Left renal cortex interstitium (tissue), 4 donors: Measurements from ENCODE around the gene GGA1. TPM values are rescaled to one million over a fixed set of nuclear protein-coding genes. Genes with fewer than 3 reads are reported as not detected.
"Not testable (repeated sequence)": the region's sequence is repeated elsewhere in the genome, so short reads cannot be mapped to it uniquely, and the experiment has no call there.

Experiments
- DNase-seq, 4 donors: peaks; one replicate each; pipeline ENCODE4 v3.0.0-alpha.2; 2013; ENCODE audit warnings: low read depth in 4 of 4, low spot score in 2 of 4, missing footprints in 1 of 4
- polyA plus RNA-seq, 4 donors: library from polyadenylated mRNA; unstranded; fragments of 120-200 nt; gene quantifications; one replicate each; pipeline ENCODE4 v1.2.1, GENCODE V29; 2013; ENCODE audit not compliant: insufficient read length in 4 of 4

Gene GGA1
- polyA plus RNA-seq, 4 donors = 38.4 to 79.0 (median 61.9) TPM

DNA sequence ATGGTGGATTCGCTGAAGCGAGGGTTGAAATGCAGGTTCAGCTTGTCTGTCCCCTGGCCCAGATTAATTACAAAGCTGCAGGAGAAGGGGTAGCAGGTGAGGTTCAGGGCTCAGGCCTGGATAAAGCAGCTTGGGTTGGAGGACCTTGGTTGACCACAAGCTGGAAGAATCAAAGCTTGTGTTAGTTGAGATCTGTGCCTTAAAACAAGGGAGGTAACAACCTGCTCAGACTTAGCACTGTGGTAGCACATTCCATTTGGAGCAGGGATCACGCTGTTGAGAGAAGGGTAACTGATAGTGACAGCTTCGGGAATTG, 38.0 kb upstream of the GGA1 start:
- DNase-seq = no peak

DNA sequence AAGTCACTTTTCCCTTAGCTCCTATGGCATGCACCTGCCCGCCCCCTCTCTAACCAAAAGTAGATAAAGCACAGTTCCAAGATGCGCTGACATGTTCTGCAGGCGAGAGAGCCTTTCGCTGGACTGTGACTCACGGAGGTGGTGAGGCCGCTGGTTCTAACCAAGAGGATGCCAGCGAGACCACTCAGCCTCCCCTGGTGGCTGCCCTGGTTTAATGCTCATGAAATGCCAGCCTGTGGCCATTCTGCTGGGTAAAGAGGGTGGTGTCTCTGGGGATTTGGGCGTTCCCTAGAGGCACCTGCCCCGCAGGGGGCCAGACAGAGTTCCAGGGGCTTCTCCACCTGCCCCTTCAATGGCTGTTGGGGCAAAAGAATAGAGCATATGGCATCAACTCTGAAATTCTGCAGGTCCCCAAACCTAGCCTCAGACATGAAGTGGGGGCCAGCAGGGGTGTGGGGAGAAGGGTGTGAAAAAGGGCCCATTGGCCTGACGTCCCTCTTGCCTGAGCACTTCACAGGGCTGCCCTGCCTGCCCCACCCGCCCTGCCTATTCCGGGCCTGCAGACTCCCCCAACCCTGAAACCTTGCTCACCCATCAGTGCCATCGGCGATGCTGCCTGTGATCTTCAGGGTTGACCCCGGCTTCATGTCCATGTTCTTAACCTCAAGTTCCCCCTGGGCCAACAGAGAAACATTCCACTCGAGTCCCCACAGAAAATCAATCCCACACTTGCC, 37.2 kb upstream of the GGA1 start:
- no peak for DNase-seq

DNA sequence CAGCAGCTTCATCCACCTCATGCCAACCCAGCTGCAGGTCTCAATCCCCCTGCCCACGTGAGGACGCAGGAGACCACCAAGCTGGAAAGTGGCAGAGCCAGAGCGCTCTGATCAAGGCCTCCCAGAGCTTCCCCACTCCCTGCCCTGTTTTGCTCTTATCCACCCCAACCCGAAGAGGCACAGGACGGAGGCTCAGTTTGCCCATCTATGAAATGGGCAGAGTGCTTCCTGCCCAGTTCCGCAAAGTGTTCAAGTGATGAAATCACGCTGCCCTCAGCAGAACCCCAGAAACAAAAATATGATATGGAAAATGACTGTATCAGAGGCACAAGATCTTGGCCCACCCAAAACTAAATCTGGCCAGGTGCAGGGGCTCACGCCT, 36.7 kb upstream of the GGA1 start:
- DNase-seq = no peak

GRCh38 chr22:37575490-37576003, 33.1 kb upstream of the GGA1 start:
- DNase-seq = no peak

DNA sequence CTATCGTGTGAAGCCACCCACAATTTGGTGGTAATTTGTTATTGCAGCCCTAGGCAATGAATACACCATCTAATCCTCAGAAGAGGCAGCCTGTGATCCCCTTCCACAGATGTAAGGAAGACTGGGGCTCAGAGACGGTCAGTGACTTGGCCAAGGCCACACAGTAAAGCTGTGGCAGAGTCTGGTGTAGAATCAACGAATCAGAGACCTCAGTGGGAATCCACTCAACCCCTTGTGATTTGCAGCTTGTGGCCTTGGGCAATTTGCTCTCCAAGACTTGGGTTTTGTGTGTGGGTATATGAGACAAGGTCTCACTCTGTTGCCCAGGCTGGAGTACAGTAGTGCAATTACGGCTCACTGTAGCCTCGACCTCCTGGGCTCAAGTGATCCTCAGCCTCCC, 30.6 kb upstream of the GGA1 start:
- DNase-seq = no peak

- DNase-seq = no peak
Measured at GRCh38 chr22:37581504-37581903, 27.1 kb upstream of the GGA1 start.

DNA sequence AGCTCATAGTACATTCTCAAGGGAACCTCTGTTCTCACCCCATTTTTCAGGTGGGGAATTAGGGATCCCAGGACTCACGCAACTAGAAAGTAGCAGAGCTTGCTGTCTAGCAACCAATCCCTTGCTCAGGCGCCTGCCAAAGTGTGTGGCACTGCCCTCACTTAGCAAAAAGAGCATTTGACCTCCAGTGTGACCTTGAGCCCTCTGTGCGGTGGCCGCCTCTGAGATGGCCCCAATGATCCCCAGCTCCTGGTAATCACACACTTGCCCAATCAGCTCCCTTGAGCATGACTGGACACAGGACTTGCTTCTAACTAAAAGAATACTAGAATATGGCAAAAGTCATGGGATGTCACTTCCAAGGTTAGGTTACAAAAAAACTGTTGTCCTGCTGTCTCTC, 26.1 kb upstream of the GGA1 start:
- DNase-seq = no peak

DNA sequence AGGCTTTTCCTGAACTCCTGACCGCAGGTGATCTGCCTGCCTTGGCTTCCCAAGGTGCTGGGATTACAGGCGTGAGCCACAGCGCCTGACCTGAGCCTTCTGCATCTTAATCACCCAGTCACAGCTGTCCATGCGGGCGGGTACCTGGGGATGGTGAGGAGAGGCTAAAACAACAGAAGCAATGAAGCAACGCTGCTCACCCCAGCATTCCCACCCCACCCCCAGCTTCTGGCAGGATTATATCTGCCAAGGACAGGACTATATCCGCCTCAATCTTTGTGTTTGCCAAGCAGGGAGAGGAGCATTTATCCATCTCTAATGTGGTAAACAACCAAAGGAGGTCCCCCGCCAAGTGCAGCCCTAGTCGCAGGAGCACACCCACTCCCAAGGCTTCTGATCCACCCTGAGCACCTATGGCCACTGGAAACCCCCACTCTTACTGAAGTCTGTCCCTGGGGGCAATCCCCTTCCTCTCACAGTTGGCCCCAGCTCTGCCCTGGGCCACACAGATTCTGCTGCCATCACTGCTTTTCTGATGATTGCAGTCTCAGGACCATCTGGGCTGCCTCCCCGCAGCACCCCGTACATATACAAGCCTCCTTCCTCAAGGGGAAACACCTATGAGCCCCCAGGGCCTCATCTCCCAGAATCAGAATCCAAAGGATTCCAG, 20.0 kb upstream of the GGA1 start:
- DNase-seq = no peak

DNA sequence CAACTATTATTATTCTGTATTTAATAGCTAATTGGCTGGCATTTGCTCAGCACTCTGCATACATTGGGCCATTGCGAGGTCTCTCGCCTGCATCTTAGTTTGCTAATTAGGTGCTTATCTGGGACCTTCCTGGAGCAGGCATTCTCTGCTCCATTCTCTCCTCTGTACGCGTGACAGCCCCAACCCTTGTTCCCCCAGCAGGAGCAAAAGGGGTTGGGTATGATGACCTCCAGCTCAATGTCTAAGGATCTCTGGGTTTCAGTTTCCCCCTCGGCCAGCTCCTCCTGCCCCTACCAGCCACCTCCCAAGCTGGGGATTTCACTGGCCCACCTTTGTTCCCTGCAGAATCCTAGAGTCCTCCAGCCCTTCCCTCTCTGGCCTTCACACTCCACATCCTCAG, 19.0 kb upstream of the GGA1 start:
- no peak for DNase-seq

DNA sequence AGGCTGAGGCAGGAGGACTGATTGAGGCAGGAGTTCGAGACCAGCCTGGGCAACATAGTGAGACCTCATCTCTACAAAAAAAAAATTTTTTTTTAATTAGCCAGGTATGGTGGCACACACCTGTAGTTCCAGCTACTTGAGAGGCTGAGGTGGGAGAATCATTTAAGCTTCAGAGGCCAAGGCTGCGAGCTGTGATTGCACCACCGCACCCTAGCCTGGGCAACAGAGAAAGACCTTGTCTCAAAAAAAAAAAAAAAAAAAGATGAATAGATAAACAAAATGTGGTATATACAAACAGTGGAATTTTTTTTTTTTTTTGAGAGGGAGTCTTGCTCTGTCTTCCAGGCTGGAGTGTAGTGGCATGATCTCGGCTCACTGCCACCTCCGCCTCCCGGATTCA, 17.6 kb upstream of the GGA1 start:
- not testable (repeated sequence) for DNase-seq

DNA sequence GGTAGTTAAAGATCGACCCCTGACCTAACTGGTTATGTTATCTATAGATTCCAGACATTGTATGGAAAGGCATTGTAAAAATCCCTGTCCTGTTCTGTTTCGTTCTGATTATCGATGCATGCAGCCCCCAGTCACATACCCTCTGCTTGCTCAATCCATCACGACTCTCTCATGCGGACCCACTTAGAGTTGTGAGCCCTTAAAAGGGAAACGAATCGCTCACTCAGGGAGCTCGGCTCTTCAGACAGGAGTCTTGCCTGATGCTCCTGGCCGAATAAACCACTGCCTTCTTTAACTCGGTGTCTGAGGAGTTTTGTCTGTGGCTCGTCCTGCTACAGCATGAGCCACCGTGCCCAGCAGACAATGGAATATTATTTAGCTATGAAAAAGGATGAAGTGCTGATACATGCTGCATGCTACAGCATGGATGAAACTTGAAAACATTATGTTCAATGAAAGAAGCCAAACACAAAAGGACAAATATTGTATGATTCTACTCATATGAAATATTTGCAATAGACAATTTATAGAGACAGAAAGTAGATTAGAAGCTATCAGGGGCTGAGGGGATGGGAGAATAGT, 16.7 kb upstream of the GGA1 start:
- no peak for DNase-seq

DNA sequence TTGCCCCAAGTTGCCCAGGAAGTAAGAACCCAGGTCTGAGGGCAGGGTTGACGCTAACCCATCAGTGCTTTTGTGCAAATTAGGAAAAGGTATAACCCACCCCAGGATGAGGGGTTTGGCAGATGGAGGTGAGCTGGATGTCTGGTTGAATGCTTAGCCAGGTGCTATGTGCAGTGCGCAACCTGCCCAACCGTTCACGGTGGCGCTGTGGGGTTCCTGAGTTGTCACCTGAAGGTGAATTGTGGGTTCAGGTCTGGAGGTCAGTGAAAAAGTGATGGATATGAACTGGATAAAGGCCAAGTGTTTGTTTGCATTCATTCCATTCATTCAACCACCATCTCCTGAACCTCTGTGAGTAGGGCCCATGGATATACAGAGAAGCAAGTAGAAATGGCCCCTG, 14.4 kb upstream of the GGA1 start:
- no peak for DNase-seq

DNA sequence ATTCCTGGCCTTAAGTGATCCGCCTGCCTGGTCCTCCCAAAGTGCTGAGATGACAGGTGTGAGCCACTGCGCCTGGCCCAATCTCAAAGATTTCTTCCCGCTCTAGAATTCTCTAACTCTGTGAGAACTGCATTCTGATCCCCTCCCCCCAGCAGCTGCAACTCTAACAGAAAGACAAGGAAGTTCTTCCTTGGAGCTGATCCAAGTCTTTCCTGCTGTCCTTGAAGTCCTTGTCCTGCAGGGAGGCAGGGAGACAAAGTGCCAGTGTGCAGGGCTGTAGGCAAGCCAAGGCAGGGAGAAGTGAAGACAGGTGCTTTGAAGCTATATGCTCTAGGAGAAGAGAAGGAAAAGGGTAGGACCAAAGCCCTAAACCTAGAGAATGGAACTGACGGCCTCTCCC, 9.5 kb upstream of the GGA1 start:
- no peak for DNase-seq

GRCh38 chr22:37601203-37601539, 7.5 kb upstream of the GGA1 start:
- DNase-seq = no peak

DNA sequence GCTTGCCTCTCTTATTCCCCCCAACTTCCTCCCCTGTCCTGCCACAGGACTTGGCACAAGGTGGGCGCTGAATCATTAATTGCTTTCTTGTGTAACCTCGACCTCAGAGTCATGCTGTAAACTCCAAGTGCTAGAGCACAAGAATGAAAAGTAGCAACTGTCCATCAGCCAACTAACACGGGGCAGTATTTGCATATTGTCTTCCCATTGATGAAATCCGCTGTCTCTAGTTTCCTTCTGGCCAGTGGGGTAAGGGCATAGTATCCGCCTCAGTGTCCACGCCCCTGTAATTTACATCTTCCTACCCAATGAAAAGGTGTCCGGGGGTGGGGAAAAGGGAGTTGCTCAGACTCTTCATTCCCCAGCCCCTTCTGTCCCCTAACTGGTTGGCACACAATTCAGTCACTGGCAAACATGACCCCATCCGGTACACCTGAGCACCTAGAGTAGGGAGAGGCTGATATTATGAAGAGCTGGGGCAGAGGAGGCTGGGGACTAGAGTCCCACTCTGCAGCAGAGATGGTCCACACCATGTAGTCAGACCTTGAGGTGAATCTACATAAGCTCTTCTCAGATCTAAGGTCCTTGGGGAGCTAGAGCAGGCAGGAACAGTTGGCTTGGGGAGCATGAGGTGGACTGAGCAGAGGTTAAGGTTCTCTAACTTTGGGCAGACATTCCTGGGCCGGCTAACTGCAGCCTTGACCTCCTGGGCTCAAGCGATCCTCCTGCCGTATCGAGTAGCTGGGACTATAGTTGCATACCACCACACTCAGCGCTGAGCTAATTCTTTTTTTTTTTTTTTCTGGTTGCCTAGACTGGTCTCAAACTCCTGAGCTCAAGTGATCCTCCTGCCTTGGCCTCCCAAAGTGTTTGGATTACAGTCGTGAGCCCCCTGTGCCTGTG, 6.8 kb upstream of the GGA1 start:
- DNase-seq = peak in 1 of 4 donors; percentile 66

DNA sequence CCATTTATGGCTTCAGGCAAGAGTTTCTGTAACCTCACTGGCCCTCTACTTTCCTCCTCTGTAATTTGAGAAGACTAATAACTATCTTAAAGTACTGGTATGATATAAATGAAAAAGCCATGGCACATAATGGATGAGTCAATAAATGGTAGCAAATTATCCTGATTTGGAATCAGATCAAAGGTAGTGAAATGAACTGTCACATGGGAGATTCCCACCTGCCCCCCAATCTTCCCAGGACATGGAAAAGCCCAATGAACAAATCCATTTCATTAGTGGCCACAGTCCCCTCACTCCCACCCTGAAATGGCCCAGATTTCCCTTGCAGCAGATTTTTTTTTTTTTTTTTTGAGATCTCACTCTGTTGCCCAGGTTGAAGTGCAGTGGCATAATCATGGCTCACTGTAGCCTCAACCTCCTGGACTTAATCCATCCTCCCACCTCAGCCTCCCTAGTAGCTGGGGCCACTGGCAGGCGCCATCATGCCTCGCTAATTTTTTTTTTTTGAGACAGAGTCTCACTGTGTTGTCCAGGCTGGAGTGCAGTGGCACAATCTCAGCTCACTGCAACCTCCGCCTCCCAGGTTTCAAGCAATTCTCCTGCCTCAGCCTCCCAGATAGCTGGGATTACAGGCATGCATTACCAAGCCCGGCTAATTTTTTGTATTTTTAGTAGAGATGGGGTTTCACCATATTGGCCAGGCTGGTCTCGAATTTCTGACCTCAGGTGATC, 5.9 kb upstream of the GGA1 start:
- not testable (repeated sequence) for DNase-seq

GRCh38 chr22:37604074-37604473, 4.6 kb upstream of the GGA1 start:
- no peak for DNase-seq

GRCh38 chr22:37604875-37605274, 3.8 kb upstream of the GGA1 start:
- DNase-seq = no peak

DNA sequence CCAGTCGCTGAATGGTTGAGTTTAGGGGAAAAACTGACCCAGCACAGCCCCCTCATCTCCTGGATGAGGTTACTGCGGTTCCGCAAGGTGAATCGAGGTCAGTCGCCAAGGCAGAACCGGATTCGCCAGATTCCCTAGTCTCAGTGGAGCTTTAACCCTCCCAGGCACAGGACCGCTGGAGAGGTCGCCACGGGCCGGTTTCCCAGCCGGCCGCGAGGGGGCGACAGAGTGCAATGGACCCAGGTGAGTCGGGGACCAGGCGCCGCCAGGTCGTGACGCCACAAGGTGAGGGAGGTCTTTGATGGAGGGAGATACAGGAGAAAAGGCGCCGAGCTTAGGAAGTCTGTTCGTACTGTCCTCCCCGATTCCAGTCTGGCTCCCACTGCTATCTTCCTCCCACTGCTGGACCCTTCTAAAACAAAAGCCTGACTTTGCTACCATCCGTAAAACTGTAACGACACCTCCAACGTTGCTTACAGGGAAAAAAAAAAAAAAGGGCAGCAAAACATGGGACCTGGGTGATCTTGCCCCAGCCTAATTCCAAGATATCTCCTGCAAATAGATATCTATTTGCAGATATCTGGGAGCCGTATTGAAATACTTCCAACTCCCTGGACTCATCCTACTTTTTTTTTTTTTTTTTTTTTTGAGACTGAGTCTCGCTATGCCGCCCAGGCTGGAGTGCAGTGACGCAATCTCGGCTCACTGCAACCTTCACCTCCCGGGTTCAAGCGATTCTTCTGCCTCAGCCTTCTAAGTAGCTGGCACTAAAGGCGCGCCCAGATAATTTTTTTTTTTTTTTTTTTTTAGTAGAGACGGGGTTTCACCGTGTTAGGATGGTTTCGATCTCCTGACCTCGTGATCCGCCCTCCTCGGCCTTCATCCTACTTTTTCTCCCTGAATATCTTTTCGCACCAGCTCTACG, 1.4 kb upstream of the GGA1 start:
- peak in 3 of 4 donors; percentile 71 to 84 (median 77) for DNase-seq
